GM20000 (cell line): ENCODE results near the gene SETDB1.

Experiments used
- DNase-seq: peaks from one replicate; pipeline ENCODE4 v3.0.0; 2012; ENCODE audit warnings: low spot score
- TF ChIP-seq, protein P1 (sequence below): IDR thresholded peaks from 2 replicates; pipeline ENCODE4 v1.5.1; 2012; ENCODE audit warnings: mild to moderate bottlenecking, control low read depth; ENCODE audit errors: extremely low read depth, missing control alignments

SETDB1 gene

DNA sequence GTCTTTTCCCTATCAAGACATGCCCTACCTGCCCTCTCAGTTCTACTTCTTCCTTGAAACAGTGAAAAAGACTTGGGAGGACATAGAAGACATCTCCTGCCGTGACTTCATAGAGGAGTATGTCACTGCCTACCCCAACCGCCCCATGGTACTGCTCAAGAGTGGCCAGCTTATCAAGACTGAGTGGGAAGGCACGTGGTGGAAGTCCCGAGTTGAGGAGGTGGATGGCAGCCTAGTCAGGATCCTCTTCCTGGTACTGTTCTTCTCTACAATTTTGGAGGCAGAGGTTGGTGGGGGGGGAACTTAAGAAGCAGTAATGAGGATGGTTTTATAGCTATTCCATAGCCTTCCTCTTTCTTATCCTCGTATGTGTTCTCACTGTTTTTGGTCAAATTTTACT, 18.7 kb downstream of the SETDB1 start:
- no peak for DNase-seq
- TF ChIP-seq, protein P1, sequence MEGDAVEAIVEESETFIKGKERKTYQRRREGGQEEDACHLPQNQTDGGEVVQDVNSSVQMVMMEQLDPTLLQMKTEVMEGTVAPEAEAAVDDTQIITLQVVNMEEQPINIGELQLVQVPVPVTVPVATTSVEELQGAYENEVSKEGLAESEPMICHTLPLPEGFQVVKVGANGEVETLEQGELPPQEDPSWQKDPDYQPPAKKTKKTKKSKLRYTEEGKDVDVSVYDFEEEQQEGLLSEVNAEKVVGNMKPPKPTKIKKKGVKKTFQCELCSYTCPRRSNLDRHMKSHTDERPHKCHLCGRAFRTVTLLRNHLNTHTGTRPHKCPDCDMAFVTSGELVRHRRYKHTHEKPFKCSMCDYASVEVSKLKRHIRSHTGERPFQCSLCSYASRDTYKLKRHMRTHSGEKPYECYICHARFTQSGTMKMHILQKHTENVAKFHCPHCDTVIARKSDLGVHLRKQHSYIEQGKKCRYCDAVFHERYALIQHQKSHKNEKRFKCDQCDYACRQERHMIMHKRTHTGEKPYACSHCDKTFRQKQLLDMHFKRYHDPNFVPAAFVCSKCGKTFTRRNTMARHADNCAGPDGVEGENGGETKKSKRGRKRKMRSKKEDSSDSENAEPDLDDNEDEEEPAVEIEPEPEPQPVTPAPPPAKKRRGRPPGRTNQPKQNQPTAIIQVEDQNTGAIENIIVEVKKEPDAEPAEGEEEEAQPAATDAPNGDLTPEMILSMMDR = no peak

DNA sequence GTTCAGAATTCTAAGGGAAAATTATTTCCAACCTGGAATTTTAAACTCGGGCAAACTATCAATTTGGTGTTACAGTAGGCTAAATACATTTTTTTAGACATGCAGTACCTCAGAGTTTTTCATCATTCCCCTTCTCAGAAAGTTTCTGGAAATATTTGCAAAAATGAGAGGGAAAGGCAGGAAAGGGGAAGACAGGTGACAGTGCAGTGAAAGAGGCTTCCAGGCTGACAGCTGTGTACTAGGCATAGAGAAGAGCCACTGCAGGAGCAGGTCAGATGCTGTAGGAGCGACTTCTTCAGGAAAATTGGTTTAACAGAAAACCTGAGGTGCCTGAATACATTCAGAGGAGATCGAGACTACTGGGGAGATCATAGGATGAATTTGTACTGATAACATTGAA, 28.5 kb downstream of the SETDB1 start:
- DNase-seq = no peak
- TF ChIP-seq, protein P1 = no peak

DNA sequence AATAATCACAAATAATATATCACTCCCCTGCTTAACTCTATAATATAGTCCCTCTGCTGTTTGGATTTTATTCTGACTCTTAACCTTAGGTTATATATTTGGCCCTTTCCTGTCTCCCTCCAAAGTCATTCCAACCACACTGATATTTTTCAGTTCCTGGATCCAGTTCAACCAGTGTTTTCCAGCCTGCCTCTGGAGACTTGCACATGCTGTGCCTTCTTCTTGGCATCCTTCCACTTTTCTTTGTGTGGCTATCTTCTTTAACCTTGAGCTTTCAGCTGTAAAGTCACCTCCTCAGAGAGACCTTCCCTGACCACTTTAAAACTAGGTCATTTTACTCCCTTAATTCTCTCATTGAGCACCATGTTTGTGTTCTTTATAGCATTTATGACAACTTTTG, 29.1 kb downstream of the SETDB1 start:
- no peak for DNase-seq
- TF ChIP-seq, protein P1 = no peak

DNA sequence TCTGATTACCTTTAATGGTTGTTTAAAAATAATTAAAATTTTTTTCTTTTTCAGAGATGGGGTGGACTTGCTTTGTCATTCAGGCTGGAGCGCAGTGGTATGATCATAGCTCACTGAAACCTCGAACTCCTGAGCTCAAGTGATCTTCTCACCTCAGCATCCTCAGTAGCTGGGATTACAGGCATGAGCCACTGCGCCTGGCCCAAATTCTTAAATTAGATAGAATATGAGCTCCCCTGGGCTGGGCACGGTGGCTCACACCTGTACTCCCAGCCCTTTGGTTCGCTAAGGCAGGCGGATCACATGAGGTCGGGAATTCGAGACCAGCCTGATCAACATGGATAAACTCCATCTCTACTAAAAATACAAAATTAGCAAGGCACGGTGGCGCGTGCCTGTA, 31.5 kb downstream of the SETDB1 start:
- TF ChIP-seq, protein P1 = no peak
- DNase-seq = no peak

DNA sequence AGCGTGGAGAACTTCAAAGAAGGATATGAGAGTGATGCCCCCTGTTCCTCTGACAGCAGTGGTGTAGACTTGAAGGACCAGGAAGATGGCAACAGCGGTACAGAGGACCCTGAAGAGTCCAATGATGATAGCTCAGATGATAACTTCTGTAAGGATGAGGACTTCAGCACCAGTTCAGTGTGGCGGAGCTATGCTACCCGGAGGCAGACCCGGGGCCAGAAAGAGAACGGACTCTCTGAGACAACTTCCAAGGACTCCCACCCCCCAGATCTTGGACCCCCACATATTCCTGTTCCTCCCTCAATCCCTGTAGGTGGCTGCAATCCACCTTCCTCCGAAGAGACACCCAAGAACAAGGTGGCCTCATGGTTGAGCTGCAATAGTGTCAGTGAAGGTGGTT, 34.5 kb downstream of the SETDB1 start:
- no peak for DNase-seq
- TF ChIP-seq, protein P1 = no peak

DNA sequence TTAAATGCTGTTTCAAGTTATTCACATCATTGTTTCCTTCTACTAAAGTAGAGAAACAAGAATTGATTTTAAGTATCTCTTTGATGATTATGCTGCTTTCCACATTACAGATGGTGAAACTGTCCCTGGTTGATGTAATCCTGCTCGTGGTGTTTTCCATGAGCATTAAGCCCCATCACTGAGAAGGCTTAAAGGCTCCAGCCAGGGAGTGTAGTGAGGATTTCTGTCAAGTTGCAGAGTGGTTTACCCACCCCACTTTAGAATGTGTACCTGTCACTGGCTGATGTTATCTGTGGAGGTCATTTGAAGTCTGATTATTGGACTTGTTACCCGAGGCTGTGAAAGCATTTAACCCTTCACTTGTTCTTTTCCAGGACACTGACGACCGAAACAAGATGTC, 35.6 kb downstream of the SETDB1 start:
- TF ChIP-seq, protein P1 = no peak
- no peak for DNase-seq

DNA sequence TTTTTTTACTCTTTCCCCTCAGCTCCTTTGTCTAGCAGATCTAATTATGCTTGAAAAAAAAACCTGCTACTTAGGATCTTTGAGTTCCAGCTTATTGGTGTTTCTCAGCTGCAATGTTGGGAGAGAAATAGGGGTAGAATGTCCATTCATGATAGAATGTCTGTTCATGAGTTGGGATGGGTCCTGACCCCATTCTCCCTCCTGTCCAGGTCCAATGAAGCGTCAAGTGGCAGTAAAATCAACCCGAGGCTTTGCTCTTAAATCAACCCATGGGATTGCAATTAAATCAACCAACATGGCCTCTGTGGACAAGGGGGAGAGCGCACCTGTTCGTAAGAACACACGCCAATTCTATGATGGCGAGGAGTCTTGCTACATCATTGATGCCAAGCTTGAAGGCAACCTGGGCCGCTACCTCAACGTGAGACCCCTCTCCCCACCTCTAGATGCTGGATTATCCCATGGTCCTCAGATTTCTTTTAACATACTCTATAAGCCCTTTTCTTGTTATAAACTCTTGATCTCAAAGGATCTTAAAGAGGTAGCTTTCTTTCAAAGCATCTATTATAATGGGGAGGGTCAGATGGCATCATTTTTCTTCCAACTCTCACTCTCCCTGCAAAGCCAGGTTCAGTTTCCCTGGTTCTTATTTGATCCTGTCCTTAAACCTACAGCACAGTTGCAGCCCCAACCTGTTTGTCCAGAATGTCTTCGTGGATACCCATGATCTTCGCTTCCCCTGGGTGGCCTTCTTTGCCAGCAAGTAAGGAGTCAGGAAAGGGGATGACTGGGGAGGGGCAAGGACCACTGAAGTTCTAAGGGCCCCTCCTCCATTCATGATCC, 37.4 kb downstream of the SETDB1 start:
- DNase-seq = no peak
- TF ChIP-seq, protein P1 = no peak
